ENCODE measurements around the gene ID3. TPM values are rescaled to one million over a fixed set of nuclear protein-coding genes. Genes with fewer than 3 reads are reported as not detected.

The ID3 gene
- total RNA-seq, 1 experiment from 2014 or later = 10.4 TPM

GRCh38 chr1:23598424-23598823 is 39.1 kb upstream of the ID3 start:
- POLR2A ChIA-PET (ENCODE audit: unreplicated experiment) = no interaction called here
- peak overlapping the region; percentile 47 for H3K4me2 ChIP-seq

GRCh38 chr1:23597635-23598388 is 38.5 kb upstream of the ID3 start:
- Histone ChIP-seq H3F3A (ENCODE audit: insufficient read depth, low read depth) (peaks cover 44% of the 10 kb centered on the region), H3K36me3 (ENCODE audit: low read depth) (no peaks in the 10 kb centered on the region), H3K4me1 (replicated peaks; ENCODE audit: insufficient read depth) (peaks cover 58% of the 10 kb centered on the region), H4K20me1 (ENCODE audit: insufficient read depth) (no peaks in the 10 kb centered on the region), H2AFZ (no peak overlapping the region), H3K9me3 (ENCODE audit: insufficient read depth, low read depth) (no peaks in the 10 kb centered on the region), H3K9me2 (ENCODE audit: insufficient read depth) (no peaks in the 10 kb centered on the region), H3K79me2 (ENCODE audit: low read depth) (no peaks in the 10 kb centered on the region), H3K27me3 (ENCODE audit: insufficient read depth, low read depth) (no peaks in the 10 kb centered on the region), H3K4me3 (no peak overlapping the region), H3K4me2 (peak overlapping the region; percentile 47; the same call in 1 of the 2 replicates), H3K27ac (peak overlapping the region; percentile 37; the same call in 1 of the 2 replicates)
- intact Hi-C loops (cut with micrococcal nuclease; ENCODE audit: unreplicated experiment) = no loop called here
- ChIA-PET CTCF (no interaction called here), POLR2A (ENCODE audit: unreplicated experiment) (no interaction called here)
- no peak for TF ChIP-seq CTCF (conservative IDR thresholded peaks at IDR 0.05)
- no peak for TF ChIP-seq EZH2 (IDR thresholded peaks at IDR 0.05; ENCODE audit: low read depth)
- BruUV-seq (replicated peaks) = no TSS peak
- DNase-seq = no peak

More at GRCh38 chr1:23598424-23598823, 39.1 kb upstream of the ID3 start:
- Histone ChIP-seq H3K27me3 (ENCODE audit: insufficient read depth, low read depth) (no peaks in the 10 kb centered on the region), H3K27ac (peak overlapping the region; percentile 37), H3K4me3 (no peak overlapping the region), H2AFZ (no peak overlapping the region), H3K79me2 (ENCODE audit: low read depth) (no peaks in the 10 kb centered on the region), H3K9me3 (ENCODE audit: insufficient read depth, low read depth) (no peaks in the 10 kb centered on the region), H4K20me1 (ENCODE audit: insufficient read depth) (no peaks in the 10 kb centered on the region), H3K9me2 (ENCODE audit: insufficient read depth) (no peaks in the 10 kb centered on the region), H3K4me1 (replicated peaks; ENCODE audit: insufficient read depth) (peaks cover 52% of the 10 kb centered on the region), H3K36me3 (ENCODE audit: low read depth) (no peaks in the 10 kb centered on the region), H3F3A (ENCODE audit: insufficient read depth, low read depth) (peaks cover 38% of the 10 kb centered on the region)
- intact Hi-C loops (cut with micrococcal nuclease; ENCODE audit: unreplicated experiment) = no loop called here
- DNase-seq = peak in 1 of 2 experiments; percentile 68
- CTCF ChIA-PET = no interaction called here
- BruUV-seq (replicated peaks) = no TSS peak
- TF ChIP-seq CTCF (conservative IDR thresholded peaks at IDR 0.05) = no peak
- no peak for TF ChIP-seq EZH2 (IDR thresholded peaks at IDR 0.05; ENCODE audit: low read depth)

- H3K4me2 ChIP-seq = no peak overlapping the region
- no peaks in the 10 kb centered on the region for H3K9me3 ChIP-seq (ENCODE audit: insufficient read depth, low read depth)
- H3K27ac ChIP-seq = no peak overlapping the region
- ChIA-PET POLR2A (ENCODE audit: unreplicated experiment) (interaction anchor here (0.6 kb wide), 1 partner anchor 625 kb away, joined by 7 read pairs; no protein-coding TSS in a partner anchor), CTCF (no interaction called here)
- no peak for DNase-seq
- no peaks in the 10 kb centered on the region for H3K36me3 ChIP-seq (ENCODE audit: low read depth)
- no peak overlapping the region for H3K4me3 ChIP-seq
- H3F3A ChIP-seq (ENCODE audit: insufficient read depth, low read depth) = peaks cover 52% of the 10 kb centered on the region
- no peaks in the 10 kb centered on the region for H3K27me3 ChIP-seq (ENCODE audit: insufficient read depth, low read depth)
- BruUV-seq (replicated peaks) = no TSS peak
- no peaks in the 10 kb centered on the region for H4K20me1 ChIP-seq (ENCODE audit: insufficient read depth)
- peaks cover 70% of the 10 kb centered on the region for H3K4me1 ChIP-seq (replicated peaks; ENCODE audit: insufficient read depth)
- TF ChIP-seq EZH2 (IDR thresholded peaks at IDR 0.05; ENCODE audit: low read depth) = no peak
- TF ChIP-seq CTCF (conservative IDR thresholded peaks at IDR 0.05) = no peak
- intact Hi-C loops (cut with micrococcal nuclease; ENCODE audit: unreplicated experiment) = no loop called here
- H3K9me2 ChIP-seq (ENCODE audit: insufficient read depth) = no peaks in the 10 kb centered on the region
- H2AFZ ChIP-seq = no peak overlapping the region
- no peaks in the 10 kb centered on the region for H3K79me2 ChIP-seq (ENCODE audit: low read depth)
Observed at GRCh38 chr1:23596382-23597358, 37.4 kb upstream of the ID3 start.

Data from PC-9 (cell line).